GM04503 (cell line): ENCODE results near the gene RALGDS.

Experiments used
- DNase-seq: peaks from one replicate; pipeline ENCODE4 v3.0.0-alpha.2; 2012; ENCODE audit warnings: low read depth

RALGDS gene

GRCh38 chr9:133119103-133119845 lies 1.8 kb downstream of the RALGDS start:
- no peak for DNase-seq

GRCh38 chr9:133118568-133118967 lies 2.5 kb downstream of the RALGDS start:
- no peak for DNase-seq

GRCh38 chr9:133118179-133118520 lies 2.9 kb downstream of the RALGDS start:
- DNase-seq, result no peak

DNA sequence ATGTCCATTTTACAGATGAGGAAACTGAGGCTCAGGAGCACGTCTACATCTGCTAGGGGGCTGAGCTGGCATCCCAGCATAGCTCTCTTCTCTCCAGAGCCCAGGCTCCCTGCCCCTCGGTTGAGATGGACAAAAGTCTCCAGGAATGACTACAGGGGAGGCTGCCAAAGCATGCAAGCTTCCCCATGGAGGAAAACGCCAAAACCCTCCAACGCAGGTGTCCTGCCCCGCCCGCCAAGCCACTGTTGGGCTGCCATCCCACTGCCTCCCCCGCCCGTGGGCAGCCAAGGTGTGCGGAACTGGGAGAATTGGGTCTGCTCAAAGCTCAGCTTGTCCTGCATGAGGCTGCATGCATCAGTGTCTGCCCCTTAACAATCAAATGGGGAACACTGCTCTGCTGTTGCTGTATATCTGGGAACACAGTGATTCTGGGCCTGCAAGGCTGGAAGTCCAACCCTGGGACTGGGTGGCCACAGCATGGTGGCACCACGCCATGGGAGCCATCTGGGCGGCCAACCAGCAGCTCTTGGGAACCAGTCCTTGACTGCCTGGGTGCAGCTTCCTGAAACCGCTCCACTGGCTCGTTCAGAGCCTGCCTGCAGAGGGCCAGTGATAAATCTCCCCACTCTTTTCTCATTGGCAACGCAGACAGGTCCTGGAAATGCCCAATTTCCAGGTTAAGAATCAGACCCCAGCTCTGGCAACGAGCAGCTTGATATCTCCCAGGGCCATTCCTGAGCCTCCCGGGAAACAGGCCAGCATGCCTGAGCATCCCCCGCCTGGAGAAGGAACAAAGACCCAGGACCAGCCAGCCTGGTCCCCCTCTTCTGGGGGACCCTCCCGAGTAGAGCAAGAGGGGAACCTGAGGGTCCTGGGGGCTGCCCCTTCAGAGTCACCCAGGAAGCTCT lies 3.5 kb downstream of the RALGDS start:
- DNase-seq, result peak; percentile 40

- no peak for DNase-seq
These were observed 4.5 kb downstream of the RALGDS start for GRCh38 chr9:133116346-133117231.

GRCh38 chr9:133115604-133116345 lies 5.3 kb downstream of the RALGDS start:
- DNase-seq, result peak; percentile 50

DNA sequence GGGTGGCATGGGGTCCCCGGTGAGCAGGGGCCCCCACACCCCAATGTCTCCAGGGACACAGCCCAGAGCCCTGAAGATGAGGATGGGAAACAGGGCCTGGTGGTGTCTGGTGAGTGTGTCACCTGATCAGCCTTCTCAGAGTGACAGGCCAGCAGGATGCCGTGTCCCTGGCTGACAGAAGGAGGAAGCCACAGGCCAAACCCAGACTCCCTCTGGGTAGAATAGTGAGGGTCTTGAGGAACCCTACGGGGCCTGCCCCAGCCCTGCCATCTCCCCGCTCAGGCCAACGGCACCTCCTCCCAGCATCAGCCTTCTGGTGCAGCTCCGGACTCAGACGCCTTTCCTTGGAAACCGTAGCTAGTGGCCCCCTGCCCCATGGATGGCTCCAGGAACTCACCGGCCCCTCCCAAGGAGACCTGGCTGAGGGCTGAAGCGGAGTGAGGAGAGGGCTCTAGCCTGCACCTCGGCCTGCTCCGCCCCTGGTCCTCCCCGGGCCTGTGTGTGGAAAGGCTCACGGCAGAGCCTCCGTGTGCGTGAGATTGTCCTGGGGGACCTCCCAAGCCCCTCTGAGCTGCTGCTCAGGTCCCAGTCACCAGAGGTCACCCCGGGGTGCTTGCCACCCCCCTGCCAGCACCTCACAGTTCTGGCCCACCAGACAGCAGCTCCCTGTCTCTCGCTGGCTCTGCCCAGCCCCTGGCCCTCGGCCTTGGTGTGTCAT lies 6.0 kb downstream of the RALGDS start:
- no peak for DNase-seq

DNA sequence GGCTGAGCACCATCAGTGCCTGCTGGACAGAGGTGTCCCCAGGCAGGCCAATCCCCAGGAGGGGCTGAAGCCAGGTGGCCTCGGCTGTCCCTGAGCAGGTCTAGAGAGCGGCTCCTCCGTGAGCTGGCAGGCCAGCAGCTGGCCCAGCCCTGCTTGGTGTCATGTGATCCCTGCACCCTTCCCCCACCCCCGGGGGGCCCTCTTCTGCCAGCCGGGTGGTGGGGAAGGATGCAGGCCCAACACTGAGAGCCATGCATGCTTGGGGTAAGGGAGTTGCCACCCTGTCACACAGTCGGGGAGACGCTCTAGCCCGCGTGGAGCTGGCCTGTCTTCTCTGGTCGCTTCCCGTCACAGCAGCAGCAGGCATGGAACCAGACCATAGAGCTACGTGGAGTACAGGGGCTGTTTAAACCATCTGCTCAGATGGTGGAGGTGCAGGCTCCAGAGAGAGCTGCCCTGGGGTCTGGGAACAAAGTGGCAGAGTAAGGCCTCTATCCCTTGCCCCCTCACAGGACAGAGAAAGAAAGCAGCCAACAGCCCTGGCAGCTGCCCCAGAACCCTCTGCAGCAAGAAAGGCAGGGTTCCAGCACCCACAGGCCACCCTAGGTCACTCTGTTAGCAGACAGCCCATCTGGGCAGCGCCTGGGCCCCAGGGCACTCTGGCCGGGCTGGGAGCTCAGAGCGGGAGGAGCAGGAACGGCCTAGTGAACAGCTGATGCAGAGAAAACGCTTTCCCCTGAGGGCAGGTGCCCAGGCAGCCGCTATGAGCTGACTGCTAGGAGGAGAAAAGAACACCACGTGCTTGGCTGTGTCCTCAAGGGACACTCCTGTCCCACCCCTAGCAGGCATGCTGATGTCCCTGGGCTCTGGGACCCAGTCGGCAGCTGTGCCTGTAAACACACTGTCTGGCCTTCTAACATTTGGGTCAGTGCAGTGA lies 6.8 kb downstream of the RALGDS start:
- no peak for DNase-seq

- DNase-seq, result peak; percentile 24
These were observed 7.7 kb downstream of the RALGDS start for GRCh38 chr9:133113163-133113948.

DNA sequence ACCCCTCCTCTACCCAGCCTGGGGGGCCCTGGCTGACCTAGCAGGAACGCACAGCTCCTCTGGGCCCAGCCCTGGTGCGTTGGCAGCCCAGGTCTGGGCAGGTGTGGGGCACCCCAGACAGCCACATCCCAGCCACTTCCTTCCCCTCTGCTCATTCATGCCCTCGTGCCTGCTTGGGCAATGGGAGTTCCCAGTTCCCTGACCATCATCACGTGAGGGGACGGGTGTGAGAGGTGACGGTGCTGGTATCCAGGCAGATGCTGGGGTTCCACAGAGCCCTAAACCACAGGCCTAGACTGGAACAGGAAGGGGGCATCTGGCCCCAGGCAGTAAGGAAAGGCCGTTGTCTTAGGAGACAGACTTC lies 8.4 kb downstream of the RALGDS start:
- DNase-seq, result no peak

DNA sequence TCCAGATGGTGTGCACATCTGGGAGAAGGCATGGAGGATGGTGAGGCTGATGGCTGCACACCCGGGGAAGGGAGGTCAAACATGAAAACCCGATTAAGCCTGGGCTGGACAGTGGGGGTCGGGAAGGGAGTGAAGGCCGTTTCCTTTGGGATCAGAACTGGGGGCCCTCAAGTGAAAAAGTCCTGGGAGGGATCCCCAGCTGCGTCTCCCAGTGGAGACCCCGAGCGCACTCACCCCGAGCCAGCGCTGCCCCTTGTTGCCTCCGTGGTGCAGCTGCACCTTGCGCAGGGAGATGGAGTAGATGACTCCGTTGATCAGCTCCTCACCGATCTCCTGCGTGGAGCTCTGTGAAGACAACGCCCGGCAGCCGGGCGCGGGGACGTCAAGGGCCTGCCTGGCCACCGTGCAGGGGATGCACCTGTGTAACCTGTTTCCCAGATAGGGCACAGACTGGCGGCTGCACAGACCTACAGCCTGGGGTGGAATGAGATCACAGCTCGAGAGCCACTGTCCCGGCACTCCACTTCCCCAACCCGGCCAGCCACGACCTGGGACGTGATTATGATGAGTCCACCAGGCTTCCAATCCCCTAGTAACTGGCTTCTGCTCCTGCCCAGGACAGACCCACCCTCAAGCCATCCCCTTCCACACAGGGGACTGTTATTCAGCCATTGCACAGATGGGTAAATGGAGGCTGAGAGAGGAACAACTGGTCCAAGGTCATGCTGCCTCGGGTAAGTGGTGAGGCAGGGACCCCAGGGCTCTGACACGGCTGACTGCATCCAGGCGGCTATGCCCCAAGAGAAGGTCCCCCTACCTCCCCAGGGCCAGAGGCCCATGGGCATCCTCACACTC lies 9.0 kb downstream of the RALGDS start:
- DNase-seq, result no peak

- DNase-seq, result no peak
These were observed 10.9 kb downstream of the RALGDS start for GRCh38 chr9:133109931-133110650.

DNA sequence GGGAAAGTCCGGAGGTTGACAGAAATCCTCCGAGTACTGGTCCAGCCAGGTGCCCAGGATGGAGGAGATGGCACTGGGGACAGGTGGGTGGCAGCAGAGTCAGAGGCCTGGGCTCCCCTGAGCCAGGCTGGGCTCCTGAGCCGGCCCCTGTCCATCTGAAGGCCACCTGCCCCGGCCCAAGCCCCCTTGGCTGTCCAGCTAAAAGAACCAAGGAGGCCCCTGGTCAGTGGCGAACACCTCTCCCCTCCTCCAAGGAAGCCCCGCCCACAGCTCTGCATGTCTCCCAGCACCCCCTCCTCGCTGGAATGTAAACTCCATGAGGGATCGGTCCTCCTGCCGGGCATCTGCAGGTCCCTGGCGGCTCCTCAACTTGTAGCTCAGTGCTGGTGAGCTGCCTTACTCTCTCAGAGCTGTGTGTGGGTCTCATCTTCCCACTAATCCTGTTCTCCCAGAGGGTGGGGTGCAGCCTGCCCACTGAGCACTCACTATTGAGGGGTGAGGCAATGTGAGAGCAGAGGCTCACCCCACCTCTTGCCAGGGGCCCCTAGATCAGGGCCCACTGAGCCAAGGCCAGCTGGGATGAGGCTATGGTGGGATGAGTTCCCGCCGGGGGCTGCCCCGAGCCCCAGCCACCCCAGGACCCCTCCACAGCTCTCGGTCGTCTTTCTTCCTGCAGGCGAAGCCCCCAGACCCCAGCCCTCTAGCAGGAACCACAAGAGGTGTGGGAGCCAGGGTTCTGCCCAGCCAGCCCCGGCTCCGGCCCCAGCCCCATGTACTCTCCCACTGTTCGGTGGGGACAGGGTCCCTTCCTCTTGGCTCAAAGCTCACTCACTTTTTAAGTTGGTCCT lies 12.0 kb downstream of the RALGDS start:
- no peak for DNase-seq

GRCh38 chr9:133107961-133108793 lies 12.9 kb downstream of the RALGDS start:
- DNase-seq, result no peak

- no peak for DNase-seq
These were observed 13.8 kb downstream of the RALGDS start for GRCh38 chr9:133107245-133107722.
